Medulla oblongata (tissue), 1 donor: Measurements from ENCODE around the gene PRKAA2.

Experiments used
- DNase-seq: peaks from one replicate; pipeline ENCODE4 v3.0.0-alpha.2; 2015; ENCODE audit errors: extremely low spot score

Gene PRKAA2

DNA sequence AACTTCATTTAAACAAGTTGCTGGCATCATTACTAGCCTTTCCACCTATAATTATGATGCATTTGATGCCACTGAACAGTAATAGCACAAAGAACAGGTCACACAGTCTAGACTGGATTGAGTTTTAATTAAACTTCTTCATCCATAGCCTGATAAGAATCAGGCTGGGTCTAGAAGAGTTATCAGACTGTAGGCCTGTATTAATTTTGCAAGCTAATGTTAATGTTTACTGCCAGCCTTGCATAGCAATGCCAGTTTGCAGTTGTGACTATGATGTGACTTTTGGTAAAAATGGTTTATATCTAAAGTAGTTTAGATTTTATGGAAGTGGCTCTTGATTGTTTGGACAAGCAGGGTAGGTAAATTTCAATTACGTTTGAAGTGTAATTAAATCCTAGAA is 68.0 kb downstream of the PRKAA2 start:
- DNase-seq = no peak

DNA sequence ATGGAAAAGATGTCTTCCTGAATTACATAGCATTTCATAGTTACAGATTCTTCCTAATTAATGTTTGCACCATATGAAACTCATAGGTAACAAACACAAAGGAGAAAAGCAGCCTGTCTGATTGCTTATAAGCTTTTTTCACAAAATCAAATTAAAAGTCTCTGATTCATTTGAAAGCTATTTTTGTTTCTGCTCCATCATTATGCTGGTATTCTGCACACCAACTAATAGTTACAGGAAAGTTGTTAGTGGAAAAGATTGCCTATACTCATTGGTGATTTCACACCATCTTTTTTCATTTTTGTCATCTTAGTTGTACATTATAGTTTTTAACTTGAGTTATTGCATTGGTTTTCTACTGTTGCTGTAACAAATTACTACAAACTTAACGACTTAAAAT is 70.0 kb downstream of the PRKAA2 start:
- DNase-seq = no peak

DNA sequence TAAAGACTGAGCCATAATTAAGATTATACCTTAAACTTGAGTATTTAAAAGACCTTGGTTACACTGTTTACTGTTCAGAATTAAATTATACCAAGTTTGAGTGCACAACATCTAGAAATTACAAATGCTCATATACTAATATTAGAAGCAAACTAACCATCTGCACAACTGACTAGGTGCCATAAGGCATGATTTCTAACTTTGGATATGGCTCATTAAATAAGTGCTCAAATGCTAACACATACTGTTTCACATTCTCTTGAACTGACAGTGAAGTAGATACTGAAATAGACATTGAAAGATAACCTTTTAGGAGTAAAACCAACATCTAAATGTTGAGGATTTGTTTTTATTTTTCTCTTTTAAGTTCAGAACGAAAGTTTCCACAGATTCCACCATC is 74.1 kb downstream of the PRKAA2 start:
- DNase-seq = no peak

DNA sequence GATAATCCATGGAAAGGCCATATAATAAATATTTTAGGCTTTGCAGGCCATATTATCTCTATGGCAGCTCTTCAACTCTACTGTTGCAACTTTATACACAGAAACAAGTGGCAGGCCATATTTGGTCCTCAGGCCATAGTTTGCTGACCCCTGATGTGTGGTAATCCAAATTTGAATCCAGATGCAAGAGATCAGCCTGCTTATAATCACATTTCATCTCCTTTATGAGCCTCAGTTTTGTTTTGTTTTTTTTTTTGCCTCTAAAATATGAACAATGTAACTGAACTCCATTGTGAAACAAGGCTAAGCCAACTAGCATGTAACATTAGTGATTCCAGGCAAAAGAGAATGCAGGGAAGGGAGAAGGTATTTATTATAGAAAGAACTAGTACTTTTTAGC is 81.6 kb downstream of the PRKAA2 start:
- DNase-seq = no peak

DNA sequence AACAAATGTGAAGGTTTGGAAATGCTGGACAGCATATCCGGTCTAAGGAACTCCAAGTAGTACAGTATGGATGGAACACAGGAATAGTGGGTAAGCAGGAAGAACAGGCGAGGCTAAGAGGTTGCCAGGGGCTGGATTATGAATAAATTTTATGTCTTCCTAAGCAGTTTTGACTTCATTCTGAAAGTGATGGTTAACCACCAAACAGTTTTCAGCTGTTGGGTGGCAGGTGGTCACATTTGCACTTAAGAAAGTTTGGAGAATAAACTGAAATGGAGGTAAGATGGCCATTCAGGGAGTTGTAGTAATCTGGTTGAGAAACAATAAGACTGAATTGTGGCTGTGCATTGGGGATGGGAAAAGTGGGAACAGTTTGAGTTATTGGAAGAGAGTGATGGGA is 83.8 kb downstream of the PRKAA2 start:
- no peak for DNase-seq

DNA sequence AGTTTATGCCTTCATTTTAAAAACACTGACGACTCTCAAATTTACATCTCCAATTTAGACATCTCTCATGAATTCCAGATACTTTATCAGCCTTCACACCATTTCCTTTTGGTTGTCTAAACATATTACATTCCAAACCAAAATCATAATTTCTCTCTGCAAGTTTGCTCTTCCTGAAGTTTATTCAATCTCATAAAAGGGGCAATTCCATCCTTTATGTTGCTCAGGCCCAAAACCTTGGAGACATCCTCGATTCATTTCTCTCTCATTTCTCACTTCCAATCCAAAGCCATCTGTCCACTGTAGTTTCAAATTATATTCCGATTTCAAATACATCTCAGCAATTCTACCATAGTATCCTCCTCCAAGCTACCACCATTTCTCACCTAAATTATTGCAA is 100.1 kb downstream of the PRKAA2 start:
- no peak for DNase-seq

DNA sequence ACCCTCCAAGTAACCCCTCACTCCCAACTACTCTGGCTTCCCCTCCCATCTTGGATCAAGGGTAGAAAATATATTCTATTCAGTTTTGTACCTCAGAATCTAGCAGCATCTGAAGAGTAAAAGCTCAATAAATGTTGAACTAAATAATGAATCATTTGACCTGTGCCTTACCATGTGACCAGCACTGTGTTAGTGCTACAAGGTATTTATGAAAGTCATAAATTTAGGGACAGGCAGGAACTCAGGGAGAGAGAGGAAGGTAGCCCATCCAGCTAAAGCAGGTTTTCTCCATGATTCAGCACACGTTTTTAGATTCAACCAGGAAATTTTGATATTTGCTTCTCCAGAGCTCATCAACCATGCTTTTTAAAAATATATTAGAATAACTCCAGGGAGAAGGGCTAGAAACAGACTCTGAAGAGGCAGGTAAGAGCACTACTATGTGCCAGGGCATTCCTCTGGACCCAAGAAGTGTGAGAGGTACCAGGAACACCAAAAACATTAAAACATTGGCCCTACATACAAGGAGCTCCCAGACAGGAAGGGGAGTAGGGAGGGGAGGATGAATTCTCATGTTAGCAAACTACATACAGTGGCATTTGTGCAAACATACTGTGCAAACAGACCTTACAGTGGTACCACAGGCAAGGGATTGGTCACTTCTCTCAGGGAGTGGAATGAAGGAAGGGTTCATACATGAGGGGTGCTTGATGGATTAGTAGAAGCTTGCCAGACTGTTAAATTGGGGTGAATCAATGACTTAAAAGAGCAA is 109.8 kb downstream of the PRKAA2 start:
- DNase-seq = no peak

DNA sequence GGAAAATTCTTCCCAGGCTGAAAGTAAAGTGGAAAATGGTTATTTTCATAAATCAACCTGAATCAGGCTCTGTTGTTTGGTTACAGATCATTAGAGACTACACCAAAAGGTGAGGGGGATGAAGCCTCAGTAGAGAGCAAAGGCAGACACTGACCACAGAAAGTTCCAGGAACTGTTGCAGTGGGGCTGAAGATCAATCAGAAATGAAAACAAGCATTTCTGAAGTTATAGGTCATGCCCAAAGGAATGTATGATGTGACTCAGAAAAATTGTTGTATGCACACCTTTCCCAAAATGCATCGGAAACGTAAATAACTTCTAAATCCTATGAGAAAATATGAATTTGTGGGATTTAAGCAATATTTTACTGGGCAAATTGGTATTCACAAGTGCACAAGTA is 110.8 kb downstream of the PRKAA2 start:
- DNase-seq = no peak

DNA sequence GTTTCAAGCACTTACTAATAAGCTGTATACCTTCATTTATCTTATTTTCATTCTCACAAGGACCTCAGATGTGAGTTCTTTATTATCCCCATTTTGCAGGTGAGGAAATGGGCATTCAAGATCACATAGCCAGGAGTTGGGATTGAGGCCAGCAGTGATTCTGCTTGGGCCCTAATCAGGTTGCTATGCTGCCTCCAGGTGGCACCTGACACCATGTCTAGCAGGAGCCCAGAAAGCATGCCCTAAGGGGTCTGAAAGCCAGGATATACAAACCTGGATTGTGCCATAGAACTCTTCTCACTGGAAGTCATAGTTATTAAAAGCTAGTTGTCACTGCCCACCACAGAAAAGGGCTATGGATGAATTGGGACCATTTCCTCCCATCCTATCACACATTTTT is 113.0 kb downstream of the PRKAA2 start:
- no peak for DNase-seq

DNA sequence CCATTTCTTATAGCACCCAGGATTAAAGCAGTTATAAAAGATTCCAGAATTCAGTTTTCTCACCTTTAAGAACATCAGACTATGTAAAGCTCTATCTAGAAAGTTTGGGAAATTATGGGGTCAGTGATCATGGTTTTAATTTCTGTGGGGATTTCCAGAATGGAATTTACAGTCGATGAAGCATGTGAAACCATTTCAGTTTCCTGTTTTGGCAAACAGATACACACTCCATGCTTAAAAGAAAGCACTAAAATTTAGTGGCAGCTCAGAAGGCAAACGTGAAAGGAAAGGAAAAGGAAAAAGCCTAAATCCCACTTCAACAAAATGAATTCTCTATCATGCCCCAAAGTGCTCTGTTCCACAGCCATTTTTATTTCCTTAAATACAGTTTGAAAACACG is 113.7 kb downstream of the PRKAA2 start:
- DNase-seq = no peak
